ENCODE results near the gene TRPT1.

TRPT1 gene

DNA sequence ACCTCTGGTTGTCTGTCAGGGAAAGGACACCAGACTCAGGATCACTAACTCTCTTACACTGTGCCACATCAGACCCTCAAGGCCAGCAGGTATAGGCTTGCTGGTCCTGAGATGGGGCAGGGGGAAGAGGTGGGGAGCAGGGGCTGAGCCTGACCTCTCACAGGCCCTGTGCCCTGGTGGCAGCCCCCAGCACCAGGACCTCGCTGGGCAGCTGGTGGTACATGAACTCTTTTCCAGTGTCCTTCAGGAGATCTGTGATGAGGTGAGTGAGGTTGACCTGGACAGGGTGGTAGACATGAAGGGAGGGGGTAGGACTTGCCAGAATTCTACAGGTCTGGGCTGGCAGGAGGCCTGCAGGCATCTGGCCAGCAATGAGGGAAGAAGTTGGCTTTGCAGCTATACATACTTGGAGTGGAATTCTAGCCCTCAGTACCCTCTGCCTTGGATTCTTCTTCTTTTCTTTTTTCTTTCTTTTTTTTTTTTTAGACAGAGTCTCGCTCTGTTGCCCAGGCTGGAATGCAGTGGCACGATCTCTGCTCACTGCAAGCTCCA, 1.5 kb upstream of the TRPT1 start:
- no peak for DNase-seq (ENCODE audit: low read depth)
- peak overlapping the region; percentile 87 for H3K4me3 ChIP-seq (ENCODE audit: low read depth, low read length)
- TF ChIP-seq, protein P1, sequence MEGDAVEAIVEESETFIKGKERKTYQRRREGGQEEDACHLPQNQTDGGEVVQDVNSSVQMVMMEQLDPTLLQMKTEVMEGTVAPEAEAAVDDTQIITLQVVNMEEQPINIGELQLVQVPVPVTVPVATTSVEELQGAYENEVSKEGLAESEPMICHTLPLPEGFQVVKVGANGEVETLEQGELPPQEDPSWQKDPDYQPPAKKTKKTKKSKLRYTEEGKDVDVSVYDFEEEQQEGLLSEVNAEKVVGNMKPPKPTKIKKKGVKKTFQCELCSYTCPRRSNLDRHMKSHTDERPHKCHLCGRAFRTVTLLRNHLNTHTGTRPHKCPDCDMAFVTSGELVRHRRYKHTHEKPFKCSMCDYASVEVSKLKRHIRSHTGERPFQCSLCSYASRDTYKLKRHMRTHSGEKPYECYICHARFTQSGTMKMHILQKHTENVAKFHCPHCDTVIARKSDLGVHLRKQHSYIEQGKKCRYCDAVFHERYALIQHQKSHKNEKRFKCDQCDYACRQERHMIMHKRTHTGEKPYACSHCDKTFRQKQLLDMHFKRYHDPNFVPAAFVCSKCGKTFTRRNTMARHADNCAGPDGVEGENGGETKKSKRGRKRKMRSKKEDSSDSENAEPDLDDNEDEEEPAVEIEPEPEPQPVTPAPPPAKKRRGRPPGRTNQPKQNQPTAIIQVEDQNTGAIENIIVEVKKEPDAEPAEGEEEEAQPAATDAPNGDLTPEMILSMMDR (conservative IDR thresholded peaks at IDR 0.05; ENCODE audit: low read depth, low read length) = no peak

DNA sequence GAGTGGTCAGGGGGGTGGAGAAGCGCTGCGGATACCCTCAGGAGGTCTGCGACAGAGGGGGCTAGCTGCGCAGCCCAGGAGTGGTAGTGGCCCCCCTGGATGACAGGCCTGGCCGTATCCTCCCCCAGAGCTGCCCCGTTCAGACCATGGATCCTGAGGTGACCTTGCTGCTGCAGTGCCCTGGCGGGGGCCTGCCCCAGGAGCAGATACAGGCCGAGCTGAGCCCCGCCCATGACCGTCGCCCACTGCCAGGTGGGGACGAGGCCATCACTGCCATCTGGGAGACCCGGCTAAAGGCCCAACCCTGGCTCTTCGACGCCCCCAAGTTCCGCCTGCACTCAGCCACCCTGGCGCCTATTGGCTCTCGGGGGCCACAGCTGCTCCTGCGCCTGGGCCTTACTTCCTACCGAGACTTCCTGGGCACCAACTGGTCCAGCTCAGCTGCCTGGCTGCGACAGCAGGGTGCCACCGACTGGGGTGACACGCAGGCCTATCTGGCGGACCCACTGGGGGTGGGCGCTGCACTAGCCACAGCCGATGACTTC, 593 bp upstream of the TRPT1 start:
- DNase-seq (ENCODE audit: low read depth) = no peak
- peak overlapping the region; percentile 87 for H3K4me3 ChIP-seq (ENCODE audit: low read depth, low read length)
- TF ChIP-seq, protein P1 (conservative IDR thresholded peaks at IDR 0.05; ENCODE audit: low read depth, low read length) = no peak

DNA sequence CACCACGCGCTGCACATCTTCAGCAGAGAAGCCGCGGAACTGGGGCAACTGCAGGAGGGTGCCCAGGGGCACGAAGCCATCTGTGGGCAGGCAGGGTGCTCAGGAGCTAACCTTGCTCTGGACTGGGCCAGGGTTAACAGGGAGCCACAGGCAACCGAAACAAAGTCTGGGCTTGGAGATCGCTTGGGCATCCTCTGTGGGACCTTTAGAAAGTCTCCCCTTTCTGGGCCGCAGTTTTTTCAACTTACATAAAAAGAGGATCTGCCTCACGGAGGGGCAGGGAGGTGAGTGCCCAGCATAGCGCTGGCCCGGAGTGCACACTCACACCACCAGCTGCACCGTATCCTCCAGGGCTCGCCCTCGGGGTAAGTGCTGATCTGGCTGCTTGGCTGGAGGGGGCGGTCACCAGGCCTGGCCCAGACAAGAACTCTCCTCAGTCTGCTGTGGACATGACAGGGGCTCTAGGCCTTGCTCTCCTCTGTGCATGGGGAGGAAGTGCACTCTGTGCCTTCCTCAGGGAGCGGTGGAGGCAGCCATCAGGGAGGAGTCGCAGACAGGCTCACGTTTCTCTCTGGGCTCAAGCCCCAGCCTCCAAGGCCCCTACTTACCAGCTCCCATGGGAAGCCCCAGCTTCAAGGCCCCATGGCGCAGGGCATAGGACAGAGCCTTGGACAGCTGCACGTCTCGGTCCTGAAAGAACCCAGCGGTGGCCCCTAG, 937 bp downstream of the TRPT1 start:
- no peak for DNase-seq (ENCODE audit: low read depth)
- H3K4me3 ChIP-seq (ENCODE audit: low read depth, low read length) = peak overlapping the region; percentile 87
- TF ChIP-seq, protein P1 (conservative IDR thresholded peaks at IDR 0.05; ENCODE audit: low read depth, low read length) = no peak

DNA sequence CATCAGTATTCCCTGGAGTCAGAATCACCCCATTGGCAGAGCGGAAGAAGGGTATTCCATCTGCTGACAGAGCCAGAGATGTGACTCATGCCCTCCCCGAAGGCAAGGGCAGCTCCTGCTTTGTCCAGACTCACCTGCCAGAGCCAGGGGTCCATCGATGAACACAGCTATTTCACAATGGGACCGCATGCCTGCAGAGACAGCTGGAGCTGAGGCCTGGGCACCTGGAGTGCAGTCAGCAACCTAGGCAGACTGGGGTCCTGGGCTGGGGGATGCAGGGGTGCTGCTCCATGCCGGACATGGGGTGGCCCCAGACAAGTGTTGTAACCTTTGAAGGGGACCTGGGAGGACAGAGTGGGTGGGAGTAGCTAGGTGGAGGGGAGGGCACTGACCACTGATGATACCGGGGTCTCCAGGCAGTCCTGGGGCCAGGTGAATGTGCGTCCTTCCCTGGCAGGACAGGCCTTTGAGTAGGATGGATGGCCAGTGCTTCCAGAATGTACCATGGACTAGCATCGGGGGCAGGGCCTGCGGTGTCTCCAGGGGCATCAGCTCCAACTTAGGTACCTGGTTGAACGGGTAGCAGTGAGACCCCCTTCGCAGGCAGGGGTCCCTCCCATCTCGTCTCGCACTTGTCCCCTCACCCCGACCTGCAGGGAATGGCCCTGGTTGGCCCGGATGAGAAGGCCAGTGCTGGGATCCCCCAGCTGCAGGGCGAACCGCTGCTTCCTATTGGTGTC, 1.7 kb downstream of the TRPT1 start:
- TF ChIP-seq, protein P1 (conservative IDR thresholded peaks at IDR 0.05; ENCODE audit: low read depth, low read length) = no peak
- no peak overlapping the region for H3K4me3 ChIP-seq (ENCODE audit: low read depth, low read length)

DNA sequence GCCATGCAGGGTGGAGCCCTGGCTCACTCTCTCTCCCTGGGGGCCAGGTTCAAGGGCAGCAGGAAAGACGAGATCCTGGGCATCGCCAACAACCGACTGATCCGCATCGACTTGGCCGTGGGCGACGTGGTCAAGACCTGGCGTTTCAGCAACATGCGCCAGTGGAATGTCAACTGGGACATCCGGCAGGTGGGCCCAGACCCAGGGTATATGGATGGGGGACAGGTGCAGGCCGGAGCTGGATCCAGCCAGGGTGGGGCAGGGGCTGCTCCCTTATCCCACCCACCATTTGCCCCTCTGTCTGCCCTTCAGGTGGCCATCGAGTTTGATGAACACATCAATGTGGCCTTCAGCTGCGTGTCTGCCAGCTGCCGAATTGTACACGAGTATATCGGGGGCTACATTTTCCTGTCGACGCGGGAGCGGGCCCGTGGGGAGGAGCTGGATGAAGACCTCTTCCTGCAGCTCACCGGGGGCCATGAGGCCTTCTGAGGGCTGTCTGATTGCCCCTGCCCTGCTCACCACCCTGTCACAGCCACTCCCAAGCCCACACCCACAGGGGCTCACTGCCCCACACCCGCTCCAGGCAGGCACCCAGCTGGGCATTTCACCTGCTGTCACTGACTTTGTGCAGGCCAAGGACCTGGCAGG, 2.9 kb downstream of the TRPT1 start:
- DNase-seq (ENCODE audit: low read depth) = no peak
- TF ChIP-seq, protein P1 (conservative IDR thresholded peaks at IDR 0.05; ENCODE audit: low read depth, low read length) = no peak
- no peak overlapping the region for H3K4me3 ChIP-seq (ENCODE audit: low read depth, low read length)

More for the DNA sequence above, 1.7 kb downstream of the TRPT1 start:
- DNase-seq (ENCODE audit: low read depth) = no peak

DNA sequence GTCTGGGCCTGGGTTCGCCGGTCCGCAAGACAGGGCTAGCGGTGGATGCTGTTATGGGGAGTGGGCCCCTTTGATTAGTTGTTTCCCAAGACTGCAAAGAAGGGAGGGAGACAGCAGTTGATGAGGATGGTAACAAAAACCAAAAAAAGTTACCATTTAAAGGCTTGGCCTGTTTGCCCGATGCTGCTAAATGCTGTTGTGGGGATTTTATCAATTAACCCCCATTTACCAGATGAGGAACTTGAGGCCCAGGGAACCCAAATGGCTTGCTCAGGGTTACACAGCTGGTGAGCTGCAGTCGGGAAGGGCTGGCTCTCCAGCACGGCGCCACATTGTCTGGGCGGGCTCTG, 3.4 kb downstream of the TRPT1 start:
- no peak for DNase-seq (ENCODE audit: low read depth)
- H3K4me3 ChIP-seq (ENCODE audit: low read depth, low read length) = no peak overlapping the region
- TF ChIP-seq, protein P1 (conservative IDR thresholded peaks at IDR 0.05; ENCODE audit: low read depth, low read length) = no peak
